ENCODE results near the gene NIFK.
"Not testable (repeated sequence)": the region's sequence is repeated elsewhere in the genome, so short reads cannot be mapped to it uniquely, and the experiment has no call there.

Gene NIFK

DNA sequence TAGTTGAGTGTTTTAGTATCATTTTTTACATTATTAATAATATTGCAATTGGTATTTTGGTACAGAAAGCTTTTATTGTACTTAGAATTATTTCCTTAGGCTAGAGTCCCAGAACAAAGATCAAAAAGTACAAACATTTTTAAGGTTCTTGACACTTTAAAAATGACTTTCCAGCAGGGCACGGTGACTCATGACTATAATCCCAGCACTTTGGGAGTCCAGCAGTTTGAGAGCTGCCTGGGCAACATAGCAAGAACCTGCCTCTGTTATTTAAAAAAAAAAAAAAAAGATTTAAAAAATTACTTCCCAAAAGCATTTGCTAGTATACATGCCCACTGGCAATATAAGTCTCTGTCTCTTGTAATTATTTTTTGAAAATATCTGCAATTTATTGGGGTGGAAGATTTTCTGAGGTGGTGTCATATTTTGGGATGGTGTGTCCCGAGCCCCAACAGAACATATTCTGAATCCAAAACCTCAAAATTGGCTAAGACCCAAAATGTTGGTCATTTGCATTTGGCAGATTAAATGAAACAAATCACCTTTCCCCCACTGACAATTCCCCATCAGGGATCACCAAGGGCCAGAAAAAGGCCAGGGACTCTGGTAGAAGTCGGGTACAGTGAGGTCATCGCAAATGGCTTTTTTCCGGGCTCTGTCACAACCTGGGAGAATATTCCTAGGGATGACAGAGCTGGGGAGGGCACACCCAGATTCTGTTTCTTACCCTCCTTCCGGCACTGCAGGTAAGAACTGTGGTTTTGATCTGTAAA is 42.1 kb downstream of the NIFK start:
- TF ChIP-seq, protein P1, sequence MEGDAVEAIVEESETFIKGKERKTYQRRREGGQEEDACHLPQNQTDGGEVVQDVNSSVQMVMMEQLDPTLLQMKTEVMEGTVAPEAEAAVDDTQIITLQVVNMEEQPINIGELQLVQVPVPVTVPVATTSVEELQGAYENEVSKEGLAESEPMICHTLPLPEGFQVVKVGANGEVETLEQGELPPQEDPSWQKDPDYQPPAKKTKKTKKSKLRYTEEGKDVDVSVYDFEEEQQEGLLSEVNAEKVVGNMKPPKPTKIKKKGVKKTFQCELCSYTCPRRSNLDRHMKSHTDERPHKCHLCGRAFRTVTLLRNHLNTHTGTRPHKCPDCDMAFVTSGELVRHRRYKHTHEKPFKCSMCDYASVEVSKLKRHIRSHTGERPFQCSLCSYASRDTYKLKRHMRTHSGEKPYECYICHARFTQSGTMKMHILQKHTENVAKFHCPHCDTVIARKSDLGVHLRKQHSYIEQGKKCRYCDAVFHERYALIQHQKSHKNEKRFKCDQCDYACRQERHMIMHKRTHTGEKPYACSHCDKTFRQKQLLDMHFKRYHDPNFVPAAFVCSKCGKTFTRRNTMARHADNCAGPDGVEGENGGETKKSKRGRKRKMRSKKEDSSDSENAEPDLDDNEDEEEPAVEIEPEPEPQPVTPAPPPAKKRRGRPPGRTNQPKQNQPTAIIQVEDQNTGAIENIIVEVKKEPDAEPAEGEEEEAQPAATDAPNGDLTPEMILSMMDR (IDR thresholded peaks at IDR 0.05; ENCODE audit: low read depth, low read length), result no peak
- peak; percentile 44 to 66 for DNase-seq (ENCODE audit: low read depth in 2 of 2)
- H3K4me3 ChIP-seq (replicated peaks in 1 of 2; ENCODE audit: low read depth in 2 of 2, low read length in 2 of 2), result no peak overlapping the region

DNA sequence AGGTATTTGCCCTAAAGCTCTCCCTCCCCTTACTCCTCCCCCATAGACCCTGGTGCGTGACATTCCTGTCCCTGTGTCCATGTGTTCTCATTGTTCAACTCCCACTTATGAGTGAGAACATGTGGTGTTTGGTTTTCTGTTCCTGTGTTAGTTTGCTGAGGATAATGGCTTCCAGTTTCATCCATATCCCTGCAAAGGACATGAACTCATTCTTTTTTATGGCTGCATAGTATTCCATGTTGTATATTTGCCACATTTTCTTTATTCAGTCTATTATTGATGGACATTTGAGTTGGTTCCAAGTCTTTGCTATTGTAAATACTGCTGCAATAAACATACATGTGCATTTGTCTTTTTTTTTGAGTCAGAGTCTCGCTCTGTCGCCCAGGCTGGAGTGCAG is 46.1 kb downstream of the NIFK start:
- not testable (repeated sequence) for H3K4me3 ChIP-seq (replicated peaks in 1 of 2; ENCODE audit: low read depth in 2 of 2, low read length in 2 of 2); DNase-seq (ENCODE audit: low read depth in 2 of 2)

DNA sequence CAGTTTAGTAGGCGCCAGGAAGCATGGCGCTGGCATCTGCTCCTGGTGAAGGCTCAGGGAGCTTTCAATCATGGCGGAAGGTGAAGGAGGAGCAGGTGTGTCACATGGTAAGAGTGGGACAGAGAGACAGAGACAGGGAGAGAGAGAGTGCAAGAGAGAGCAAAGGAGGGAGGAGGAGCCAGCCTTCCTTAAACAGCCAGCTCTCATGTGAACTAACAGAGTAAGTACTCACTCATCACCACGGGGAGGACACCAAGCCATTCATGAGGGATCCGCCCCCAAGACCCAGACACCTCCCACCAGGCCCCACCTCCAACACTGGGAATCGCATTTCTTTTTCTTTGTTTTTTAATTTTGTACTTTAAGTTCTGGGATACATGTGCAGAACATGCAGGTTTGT is 46.6 kb downstream of the NIFK start:
- no peak overlapping the region for H3K4me3 ChIP-seq (replicated peaks in 1 of 2; ENCODE audit: low read depth in 2 of 2, low read length in 2 of 2)
- TF ChIP-seq, protein P1 (IDR thresholded peaks at IDR 0.05; ENCODE audit: low read depth, low read length), result no peak
- DNase-seq (ENCODE audit: low read depth in 2 of 2), result no peak

DNA sequence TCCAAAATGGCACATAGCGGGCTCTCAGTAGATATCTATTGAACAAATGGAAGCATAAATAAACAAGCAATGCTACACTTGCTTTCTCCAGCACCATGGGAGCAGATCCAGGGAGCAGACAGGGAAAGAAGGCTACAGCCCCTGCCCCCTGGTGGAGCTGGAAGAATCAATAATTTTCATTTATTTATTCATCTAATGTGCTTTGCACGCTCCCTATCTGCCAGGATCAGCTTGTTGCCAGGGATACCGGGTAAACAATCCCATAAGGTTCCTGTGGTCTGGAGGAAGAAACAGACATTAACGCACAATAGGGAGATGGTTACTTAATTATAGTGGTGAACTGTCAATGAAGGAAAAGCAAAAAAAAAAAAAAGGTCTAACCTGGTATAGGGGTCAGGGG is 47.3 kb downstream of the NIFK start:
- TF ChIP-seq, protein P1 (IDR thresholded peaks at IDR 0.05; ENCODE audit: low read depth, low read length), result peak; percentile 43
- DNase-seq (ENCODE audit: low read depth in 2 of 2), result peak; percentile 52 to 57
- no peak overlapping the region for H3K4me3 ChIP-seq (replicated peaks in 1 of 2; ENCODE audit: low read depth in 2 of 2, low read length in 2 of 2)

DNA sequence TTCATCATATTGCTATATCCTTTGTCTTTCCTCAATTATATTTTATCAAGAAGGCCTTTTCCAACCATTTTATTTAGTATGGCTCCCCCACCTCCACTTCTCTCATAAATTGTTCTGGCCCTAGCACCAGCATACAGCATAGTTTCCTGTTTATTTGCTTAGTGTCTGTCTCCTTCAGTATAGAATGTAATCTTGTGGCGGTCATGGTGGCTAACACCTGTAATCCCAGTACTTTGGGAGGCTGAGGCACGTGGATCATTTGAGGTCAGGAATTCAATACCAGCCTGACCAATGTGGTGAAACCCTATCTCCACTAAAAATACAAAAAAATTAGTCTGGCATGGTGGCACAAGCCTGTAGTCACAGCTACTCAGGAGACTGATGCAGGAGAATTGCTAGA is 47.9 kb downstream of the NIFK start:
- TF ChIP-seq, protein P1 (IDR thresholded peaks at IDR 0.05; ENCODE audit: low read depth, low read length), result no peak
- DNase-seq (ENCODE audit: low read depth in 2 of 2), result no peak
- no peak overlapping the region for H3K4me3 ChIP-seq (replicated peaks in 1 of 2; ENCODE audit: low read depth in 2 of 2, low read length in 2 of 2)

DNA sequence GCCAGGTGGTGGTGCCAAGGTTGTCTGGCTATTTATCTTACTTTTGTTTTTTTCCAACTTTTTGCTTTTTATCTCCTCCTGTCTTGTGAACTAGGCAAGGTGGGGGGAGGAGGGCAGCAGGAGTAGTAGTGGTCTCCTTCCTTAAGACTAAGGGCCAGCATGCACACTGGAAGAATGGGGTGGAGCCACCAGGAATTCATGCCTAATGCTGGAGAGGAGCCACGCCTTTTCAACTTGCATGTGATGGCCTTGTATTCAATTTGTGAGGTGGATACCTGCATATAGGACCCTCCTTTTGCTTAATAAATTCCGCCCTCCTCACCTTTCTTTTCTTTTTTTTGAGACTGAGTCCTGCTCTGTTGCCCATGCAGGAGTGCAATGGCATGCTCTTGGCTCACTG is 49.8 kb downstream of the NIFK start:
- H3K4me3 ChIP-seq (replicated peaks in 1 of 2; ENCODE audit: low read depth in 2 of 2, low read length in 2 of 2), result no peak overlapping the region
- DNase-seq (ENCODE audit: low read depth in 2 of 2), result no peak
- TF ChIP-seq, protein P1 (IDR thresholded peaks at IDR 0.05; ENCODE audit: low read depth, low read length), result no peak

DNA sequence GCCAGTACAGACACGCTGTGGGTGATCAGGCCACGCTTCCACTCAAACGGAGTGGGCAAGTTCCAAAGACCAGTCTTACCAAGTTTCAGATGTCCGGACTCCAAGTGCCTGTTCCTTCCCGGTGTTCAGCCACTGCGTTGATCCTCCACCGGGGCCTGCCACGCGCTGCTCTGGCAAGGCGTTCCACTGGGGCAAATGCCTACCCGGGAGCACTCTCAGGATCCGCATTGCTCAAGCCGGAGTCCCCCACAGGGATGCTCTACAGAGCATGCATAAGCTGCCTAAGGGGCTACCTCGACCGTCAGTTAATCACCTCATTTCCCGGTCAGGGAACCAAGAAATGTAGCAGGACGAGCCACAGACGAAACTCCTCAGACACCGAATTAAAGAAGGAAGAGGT is 50.5 kb downstream of the NIFK start:
- no peak for DNase-seq (ENCODE audit: low read depth in 2 of 2)
- no peak overlapping the region for H3K4me3 ChIP-seq (replicated peaks in 1 of 2; ENCODE audit: low read depth in 2 of 2, low read length in 2 of 2)
- TF ChIP-seq, protein P1 (IDR thresholded peaks at IDR 0.05; ENCODE audit: low read depth, low read length), result no peak

Data from cardiac fibroblast (primary cell).